ENCODE results near the gene TECPR1. TPM values are rescaled to one million over a fixed set of nuclear protein-coding genes. Genes with fewer than 3 reads are reported as not detected.

Gene TECPR1
- total and polyA plus RNA-seq, 4 donors = 16.7 to 73.6 (median 31.8) TPM

- 96 to 97% methylated on average over 32 of the region's 32 CpGs for WGBS, 2 donors
- Histone ChIP-seq H3K27ac (ENCODE audit: low read depth in 1 of 2, low read length in 1 of 2) (no peak overlapping the region), H3K4me3 (no peak overlapping the region), H3K36me3 (ENCODE audit: control insufficient read depth in 4 of 4, insufficient read depth in 4 of 4, low read length in 4 of 4) (peaks cover 16 to 29% (median 22%) of the 10 kb centered on the region in 4 donors), H3K9me3 (ENCODE audit: control insufficient read depth in 4 of 4, insufficient read depth in 3 of 4, low read length in 3 of 4) (peaks cover 0 to 3% (median 0%) of the 10 kb centered on the region in 4 donors), H3K27me3 (ENCODE audit: control insufficient read depth in 3 of 3, insufficient read depth in 3 of 3, low read length in 2 of 3) (no peaks in the 10 kb centered on the region), H3K4me1 (ENCODE audit: control insufficient read depth in 5 of 5, insufficient read depth in 5 of 5, low read length in 5 of 5) (no peaks in the 10 kb centered on the region), H3K9ac (ENCODE audit: insufficient read depth in 1 of 2, low read length in 2 of 2) (no peak overlapping the region)
- DNase-seq = no peak
- no peak for ATAC-seq (ENCODE audit: insufficient read depth, low FRiP score)
- TF ChIP-seq, protein P1, sequence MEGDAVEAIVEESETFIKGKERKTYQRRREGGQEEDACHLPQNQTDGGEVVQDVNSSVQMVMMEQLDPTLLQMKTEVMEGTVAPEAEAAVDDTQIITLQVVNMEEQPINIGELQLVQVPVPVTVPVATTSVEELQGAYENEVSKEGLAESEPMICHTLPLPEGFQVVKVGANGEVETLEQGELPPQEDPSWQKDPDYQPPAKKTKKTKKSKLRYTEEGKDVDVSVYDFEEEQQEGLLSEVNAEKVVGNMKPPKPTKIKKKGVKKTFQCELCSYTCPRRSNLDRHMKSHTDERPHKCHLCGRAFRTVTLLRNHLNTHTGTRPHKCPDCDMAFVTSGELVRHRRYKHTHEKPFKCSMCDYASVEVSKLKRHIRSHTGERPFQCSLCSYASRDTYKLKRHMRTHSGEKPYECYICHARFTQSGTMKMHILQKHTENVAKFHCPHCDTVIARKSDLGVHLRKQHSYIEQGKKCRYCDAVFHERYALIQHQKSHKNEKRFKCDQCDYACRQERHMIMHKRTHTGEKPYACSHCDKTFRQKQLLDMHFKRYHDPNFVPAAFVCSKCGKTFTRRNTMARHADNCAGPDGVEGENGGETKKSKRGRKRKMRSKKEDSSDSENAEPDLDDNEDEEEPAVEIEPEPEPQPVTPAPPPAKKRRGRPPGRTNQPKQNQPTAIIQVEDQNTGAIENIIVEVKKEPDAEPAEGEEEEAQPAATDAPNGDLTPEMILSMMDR (IDR thresholded peaks at IDR 0.05; ENCODE audit: control extremely low read depth, extremely low read depth) = no peak
Measured at GRCh38 chr7:98191668-98192431, 60.2 kb downstream of the TECPR1 start.

- Histone ChIP-seq H3K4me1 (ENCODE audit: control insufficient read depth in 5 of 5, insufficient read depth in 5 of 5, low read length in 5 of 5) (no peaks in the 10 kb centered on the region), H3K9me3 (ENCODE audit: control insufficient read depth in 4 of 4, insufficient read depth in 3 of 4, low read length in 3 of 4) (peaks cover 0 to 3% (median 0%) of the 10 kb centered on the region in 4 donors), H3K36me3 (ENCODE audit: control insufficient read depth in 4 of 4, insufficient read depth in 4 of 4, low read length in 4 of 4) (peaks cover 9 to 24% (median 19%) of the 10 kb centered on the region in 4 donors), H3K27me3 (ENCODE audit: control insufficient read depth in 3 of 3, insufficient read depth in 3 of 3, low read length in 2 of 3) (no peaks in the 10 kb centered on the region), H3K9ac (ENCODE audit: insufficient read depth in 1 of 2, low read length in 2 of 2) (no peak overlapping the region), H3K27ac (ENCODE audit: low read depth in 1 of 2, low read length in 1 of 2) (no peak overlapping the region), H3K4me3 (no peak overlapping the region)
- TF ChIP-seq, protein P1 (IDR thresholded peaks at IDR 0.05; ENCODE audit: control extremely low read depth, extremely low read depth) = no peak
- WGBS, 2 donors = 92 to 95% methylated on average over 11 of the region's 11 CpGs
- no peak for DNase-seq
- no peak for ATAC-seq (ENCODE audit: insufficient read depth, low FRiP score)
Measured at GRCh38 chr7:98189559-98189958, 62.5 kb downstream of the TECPR1 start.

GRCh38 chr7:98187138-98187502, 64.9 kb downstream of the TECPR1 start:
- DNase-seq = no peak
- Histone ChIP-seq H3K9ac (ENCODE audit: insufficient read depth in 1 of 2, low read length in 2 of 2) (no peak overlapping the region), H3K4me1 (ENCODE audit: control insufficient read depth in 5 of 5, insufficient read depth in 5 of 5, low read length in 5 of 5) (no peaks in the 10 kb centered on the region), H3K36me3 (ENCODE audit: control insufficient read depth in 4 of 4, insufficient read depth in 4 of 4, low read length in 4 of 4) (peaks cover 5 to 17% (median 7%) of the 10 kb centered on the region in 4 donors), H3K27me3 (ENCODE audit: control insufficient read depth in 3 of 3, insufficient read depth in 3 of 3, low read length in 2 of 3) (no peaks in the 10 kb centered on the region), H3K9me3 (ENCODE audit: control insufficient read depth in 4 of 4, insufficient read depth in 3 of 4, low read length in 3 of 4) (peaks cover 0 to 3% (median 0%) of the 10 kb centered on the region in 4 donors), H3K4me3 (no peak overlapping the region), H3K27ac (ENCODE audit: low read depth in 1 of 2, low read length in 1 of 2) (no peak overlapping the region)
- 38 to 40% methylated on average over 1 of the region's 1 CpG for WGBS, 2 donors
- TF ChIP-seq, protein P1 (IDR thresholded peaks at IDR 0.05; ENCODE audit: control extremely low read depth, extremely low read depth) = no peak
- no peak for ATAC-seq (ENCODE audit: insufficient read depth, low FRiP score)
